SK-N-SH (cell line): Measurements from ENCODE around the gene TRIP13. TPM values are rescaled to one million over a fixed set of nuclear protein-coding genes. Genes with fewer than 3 reads are reported as not detected.

Experiments used
- CTCF ChIA-PET: fragments of 300-600, 350-600 bp; formaldehyde crosslinking; extraction: SDS; loops from one replicate; lab custom pipeline; 2021; lab: Yijun Ruan, JAX
- POLR2A ChIA-PET: fragments of 350-600 bp; sonication (Branson Sonifier 250); formaldehyde crosslinking; extraction: SDS; loops from one replicate; lab custom pipeline; 2020; ENCODE audit warnings: antibody characterized with exemption, inconsistent platforms; lab: Yijun Ruan, JAX
- DNase-seq: peaks from one replicate; pipeline ENCODE4 v3.0.0; 2012
- H2AFZ ChIP-seq: fragments of 200-600 bp; sonication (generic); 2 replicates; pipeline ENCODE4 v1.8.1; 2016; ENCODE audit warnings: antibody characterized with exemption, mild to moderate bottlenecking, low read depth
- H3F3A ChIP-seq: fragments of 200-600 bp; sonication (generic); replicated peaks from 2 replicates; pipeline ENCODE3; 2016; ENCODE audit warnings: antibody characterized with exemption, mild to moderate bottlenecking; ENCODE audit not compliant: insufficient read depth
- H3K27ac ChIP-seq, 2 experiments: fragments of 200-500 bp in 1 of 2; fragments of 200-600 bp in 1 of 2; sonication (Bioruptor generic) in 1 of 2; sonication (generic), shearing (Covaris generic) in 1 of 2; 2 replicates each; pipeline versions ENCODE4 v1.5.1 to v1.6.1; 2014 to 2016; ENCODE audit warnings: low read depth in 2 of 2, inconsistent platforms in 1 of 2, low read length in 1 of 2, mild to moderate bottlenecking in 1 of 2, mixed read lengths in 1 of 2
- H3K27me3 ChIP-seq: fragments of 200-600 bp; sonication (generic), shearing (Covaris generic); 2 replicates; pipeline ENCODE4 v1.6.1; 2016; ENCODE audit warnings: mixed run types; ENCODE audit not compliant: insufficient read depth
- H3K36me3 ChIP-seq, 2 experiments: fragments of 200-500 bp in 1 of 2; fragments of 200-600 bp in 1 of 2; sonication (Bioruptor generic) in 1 of 2; sonication (generic) in 1 of 2; replicated peaks in 1 of 2; 2 replicates each; pipeline versions ENCODE3 to v1.5.1; 2014 to 2016; ENCODE audit warnings: low read length in 1 of 2, mild to moderate bottlenecking in 1 of 2; ENCODE audit not compliant: insufficient read depth in 2 of 2, control insufficient read depth in 1 of 2
- H3K4me1 ChIP-seq, 2 experiments: fragments of 200-500 bp in 1 of 2; fragments of 200-600 bp in 1 of 2; sonication (Bioruptor generic) in 1 of 2; sonication (generic), shearing (Covaris generic) in 1 of 2; 2 replicates each; pipeline versions ENCODE4 v1.5.1 to v1.6.1; 2014 to 2016; ENCODE audit warnings: low read depth in 1 of 2, low read length in 1 of 2, mixed run types in 1 of 2; ENCODE audit not compliant: insufficient read depth in 2 of 2, control insufficient read depth in 1 of 2
- H3K4me2 ChIP-seq: fragments of 200-600 bp; sonication (generic), shearing (Covaris generic); 2 replicates; pipeline ENCODE4 v1.6.1; 2017; ENCODE audit warnings: mixed run types
- H3K4me3 ChIP-seq, 2 experiments: fragments of 200-500 bp in 1 of 2; fragments of 200-600 bp in 1 of 2; sonication (Bioruptor generic) in 1 of 2; sonication (generic), shearing (Covaris generic) in 1 of 2; 2 replicates each; pipeline versions ENCODE4 v1.5.1 to v1.8.1; 2014 to 2016; ENCODE audit warnings: low read depth in 2 of 2, inconsistent platforms in 1 of 2, low read length in 1 of 2, mild to moderate bottlenecking in 1 of 2, mixed read lengths in 1 of 2, moderate library complexity in 1 of 2
- H3K79me2 ChIP-seq: fragments of 200-600 bp; sonication (generic); 2 replicates; pipeline ENCODE4 v1.8.1; 2017; ENCODE audit warnings: mild to moderate bottlenecking; ENCODE audit not compliant: insufficient read depth
- H3K9ac ChIP-seq: fragments of 200-600 bp; sonication (generic); 2 replicates; pipeline ENCODE4 v1.6.1; 2017; ENCODE audit warnings: mixed run types
- H3K9me2 ChIP-seq: fragments of 200-600 bp; sonication (generic); 2 replicates; pipeline ENCODE4 v1.6.1; 2017; ENCODE audit warnings: mixed run types
- H3K9me3 ChIP-seq: fragments of 200-600 bp; sonication (generic); 2 replicates; pipeline ENCODE4 v1.6.1; 2017; ENCODE audit warnings: mixed run types, mild to moderate bottlenecking, moderate library complexity
- H4K20me1 ChIP-seq: fragments of 200-600 bp; sonication (generic); 2 replicates; pipeline ENCODE4 v1.6.1; 2017; ENCODE audit warnings: mild to moderate bottlenecking, mixed run types; ENCODE audit not compliant: insufficient read depth
- FOSL2 ChIP-seq: IDR thresholded peaks from 2 replicates; pipeline ENCODE4 v1.4.0; 2012; ENCODE audit warnings: low read depth, mild to moderate bottlenecking, moderate library complexity, borderline replicate concordance
- FOXJ3 ChIP-seq: sonication (generic); formaldehyde crosslinking; IDR thresholded peaks from 2 replicates; pipeline ENCODE4 v1.5.1; 2020; ENCODE audit warnings: mild to moderate bottlenecking, missing genetic modification reagents
- GATA2 ChIP-seq: sonication (generic); formaldehyde crosslinking; IDR thresholded peaks from 2 replicates; pipeline ENCODE4 v1.5.0; 2020; ENCODE audit warnings: mild to moderate bottlenecking, missing genetic modification reagents
- IRF3 ChIP-seq: fragments of 150-350 bp; IDR thresholded peaks from 2 replicates; pipeline ENCODE4 v1.6.1; 2016; ENCODE audit warnings: mild to moderate bottlenecking, low read depth, low read length
- JUND ChIP-seq: IDR thresholded peaks from 2 replicates; pipeline ENCODE4 v1.4.0; 2012
- MEF2A ChIP-seq: IDR thresholded peaks from 2 replicates; pipeline ENCODE4 v1.4.0; 2012; ENCODE audit warnings: low read depth, borderline replicate concordance
- MXI1 ChIP-seq: IDR thresholded peaks from 2 replicates; pipeline ENCODE4 v1.6.1; 2012; ENCODE audit warnings: mild to moderate bottlenecking, low read depth, low read length, improper control_type of control experiment
- NRF1 ChIP-seq: IDR thresholded peaks from 2 replicates; pipeline ENCODE4 v1.6.1; 2012; ENCODE audit warnings: low read depth, mild to moderate bottlenecking, low read length
- POLR2AphosphoS5 ChIP-seq: IDR thresholded peaks from 2 replicates; pipeline ENCODE4 v1.6.1; 2012; ENCODE audit warnings: low read depth, low read length
- RAD21 ChIP-seq: IDR thresholded peaks from 2 replicates; pipeline ENCODE4 v1.6.1; 2012; ENCODE audit warnings: mild to moderate bottlenecking, low read length
- RCOR1 ChIP-seq: fragments of 150-350 bp; IDR thresholded peaks from 2 replicates; pipeline ENCODE4 v1.6.1; 2017; ENCODE audit warnings: antibody characterized with exemption, low read length
- RXRA ChIP-seq: IDR thresholded peaks from 2 replicates; pipeline ENCODE4 v1.4.0; 2012; ENCODE audit warnings: low read depth, mild to moderate bottlenecking, borderline replicate concordance
- TCF12 ChIP-seq: IDR thresholded peaks from 2 replicates; pipeline ENCODE4 v1.4.0; 2012
- YY1 ChIP-seq: IDR thresholded peaks from 2 replicates; pipeline ENCODE4 v1.4.0; 2012; ENCODE audit warnings: low read depth, mild to moderate bottlenecking
- WGBS: methylation state at CpG from one replicate; pipeline ENCODE4 v1.1.6; 2017; ENCODE audit warnings: low lambda C conversion rate; 5-methylcytosine and 5-hydroxymethylcytosine counted together
- polyA plus RNA-seq, 3 experiments: library from polyadenylated mRNA; depleted of rRNA; stranded (reverse); fragments of >200 nt; gene quantifications; 2 replicates each; pipeline ENCODE4 v1.2.3, GENCODE V29; 2012
- TF ChIP-seq, protein P1 (sequence below): IDR thresholded peaks from 2 replicates; pipeline ENCODE4 v1.4.0; 2012; ENCODE audit warnings: low read depth
- TF ChIP-seq, protein P2 (sequence below): IDR thresholded peaks from 2 replicates; pipeline ENCODE4 v1.4.0; 2012; ENCODE audit warnings: low read depth, borderline replicate concordance

TRIP13 gene
- polyA plus RNA-seq, 1 of the 3 experiments (the other 2 are of a cell fraction) = 24.1 TPM

DNA sequence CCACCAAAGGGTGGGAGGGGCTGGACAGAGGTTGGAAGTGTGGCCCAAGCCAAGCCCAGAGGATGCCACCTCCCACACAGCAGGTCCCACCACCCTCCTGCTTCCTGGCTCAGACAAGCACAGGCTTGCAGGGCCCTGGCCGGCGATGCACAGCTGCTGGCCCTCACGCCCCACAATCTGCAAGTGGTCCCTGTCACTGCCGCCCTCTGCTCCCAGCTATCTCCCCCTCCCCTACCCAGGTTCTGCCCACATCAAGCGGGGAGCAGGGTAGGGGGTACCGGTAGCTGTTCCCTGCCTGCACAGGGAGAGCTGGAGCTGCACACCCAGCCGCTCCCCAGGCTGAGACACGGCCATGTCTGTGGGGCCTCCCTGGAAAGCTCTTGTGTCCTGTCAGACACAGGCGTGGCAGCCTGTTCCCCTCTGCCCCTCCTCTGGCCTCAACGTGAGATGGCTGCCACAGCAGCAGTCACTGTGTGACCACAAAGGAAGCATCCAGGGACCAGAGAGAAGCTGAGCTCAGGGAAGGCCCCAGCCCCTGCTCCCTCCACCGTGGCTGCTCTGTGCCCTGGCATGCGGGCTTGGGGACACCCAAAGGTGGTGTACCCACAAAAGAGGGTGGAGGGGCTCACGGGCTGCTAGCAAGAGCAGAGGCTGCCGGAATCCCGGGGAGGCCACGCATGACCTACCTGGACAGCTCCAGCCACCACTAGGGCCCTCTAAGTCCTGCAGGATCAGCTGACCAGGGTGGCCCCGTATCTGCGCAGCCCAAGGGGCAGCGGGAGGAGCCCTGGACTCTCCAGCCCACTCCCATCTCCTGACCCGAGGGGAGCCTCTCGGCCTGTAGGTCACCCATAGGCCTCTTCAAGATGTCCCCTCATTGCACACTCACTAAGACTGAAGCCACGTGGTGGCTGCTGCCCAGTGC lies 31.0 kb upstream of the TRIP13 start:
- Histone ChIP-seq H3K4me3 (no peak overlapping the region), H3K4me2 (no peak overlapping the region), H3K27me3 (no peaks in the 10 kb centered on the region), H4K20me1 (no peaks in the 10 kb centered on the region), H3F3A (no peaks in the 10 kb centered on the region), H2AFZ (no peak overlapping the region), H3K79me2 (no peaks in the 10 kb centered on the region), H3K36me3 (peaks cover 0 to 46% of the 10 kb centered on the region in 2 experiments), H3K9ac (no peak overlapping the region), H3K9me3 (no peaks in the 10 kb centered on the region), H3K4me1 (no peaks in the 10 kb centered on the region), H3K27ac (no peak overlapping the region), H3K9me2 (no peaks in the 10 kb centered on the region)
- TF ChIP-seq MXI1 (no peak), YY1 (no peak), FOXJ3 (CRISPR knock-in tag) (no peak), RCOR1 (no peak), GATA2 (no peak), MEF2A (no peak), NRF1 (no peak), RAD21 (no peak), RXRA (no peak), JUND (no peak), POLR2AphosphoS5 (no peak), TCF12 (no peak), IRF3 (no peak), FOSL2 (no peak)
- TF ChIP-seq, protein P1, sequence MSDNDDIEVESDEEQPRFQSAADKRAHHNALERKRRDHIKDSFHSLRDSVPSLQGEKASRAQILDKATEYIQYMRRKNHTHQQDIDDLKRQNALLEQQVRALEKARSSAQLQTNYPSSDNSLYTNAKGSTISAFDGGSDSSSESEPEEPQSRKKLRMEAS = no peak
- TF ChIP-seq, protein P2, sequence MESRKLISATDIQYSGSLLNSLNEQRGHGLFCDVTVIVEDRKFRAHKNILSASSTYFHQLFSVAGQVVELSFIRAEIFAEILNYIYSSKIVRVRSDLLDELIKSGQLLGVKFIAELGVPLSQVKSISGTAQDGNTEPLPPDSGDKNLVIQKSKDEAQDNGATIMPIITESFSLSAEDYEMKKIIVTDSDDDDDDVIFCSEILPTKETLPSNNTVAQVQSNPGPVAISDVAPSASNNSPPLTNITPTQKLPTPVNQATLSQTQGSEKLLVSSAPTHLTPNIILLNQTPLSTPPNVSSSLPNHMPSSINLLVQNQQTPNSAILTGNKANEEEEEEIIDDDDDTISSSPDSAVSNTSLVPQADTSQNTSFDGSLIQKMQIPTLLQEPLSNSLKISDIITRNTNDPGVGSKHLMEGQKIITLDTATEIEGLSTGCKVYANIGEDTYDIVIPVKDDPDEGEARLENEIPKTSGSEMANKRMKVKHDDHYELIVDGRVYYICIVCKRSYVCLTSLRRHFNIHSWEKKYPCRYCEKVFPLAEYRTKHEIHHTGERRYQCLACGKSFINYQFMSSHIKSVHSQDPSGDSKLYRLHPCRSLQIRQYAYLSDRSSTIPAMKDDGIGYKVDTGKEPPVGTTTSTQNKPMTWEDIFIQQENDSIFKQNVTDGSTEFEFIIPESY = no peak
- no peak for DNase-seq
- CTCF ChIA-PET = no interaction called here
- POLR2A ChIA-PET = no interaction called here
- WGBS = 89% methylated on average over 15 of the region's 22 CpGs
